COR-L47 (cell line): ENCODE measurements around the gene DAAM2.

Experiments used
- DNase-seq: peaks from one replicate; lab custom pipeline; 2025; lab: John Stamatoyannopoulos, UW

Gene DAAM2

GRCh38 chr6:39931607-39932006 lies 139.4 kb downstream of the DAAM2 start:
- no peak for DNase-seq

GRCh38 chr6:39932386-39932910 lies 140.3 kb downstream of the DAAM2 start:
- no peak for DNase-seq

- DNase-seq, result no peak
These were observed 141.5 kb downstream of the DAAM2 start for GRCh38 chr6:39933669-39934130.

- DNase-seq, result no peak
These were observed 142.1 kb downstream of the DAAM2 start, which contains the start of gene MOCS1 for GRCh38 chr6:39934131-39934757. Gene MOCS1, minus strand, starts transcription at chr6:39934462. Its CDS starts 45 bp downstream, at chr6:39934417.

- DNase-seq, result no peak
These were observed 143.1 kb downstream of the DAAM2 start for GRCh38 chr6:39935241-39935640.

- no peak for DNase-seq
These were observed 144.7 kb downstream of the DAAM2 start for GRCh38 chr6:39936857-39937256.

- DNase-seq, result peak; percentile 60
These were observed 145.6 kb downstream of the DAAM2 start for GRCh38 chr6:39937686-39938333.

GRCh38 chr6:39938773-39939654 lies 146.8 kb downstream of the DAAM2 start:
- DNase-seq, result no peak

- no peak for DNase-seq
These were observed 149.0 kb downstream of the DAAM2 start for GRCh38 chr6:39941138-39941537.

- DNase-seq, result no peak
These were observed 149.6 kb downstream of the DAAM2 start for GRCh38 chr6:39941820-39942219.

GRCh38 chr6:39942903-39943580 lies 150.9 kb downstream of the DAAM2 start:
- no peak for DNase-seq

- no peak for DNase-seq
These were observed 153.4 kb downstream of the DAAM2 start for GRCh38 chr6:39945626-39946025.

- no peak for DNase-seq
These were observed 155.5 kb downstream of the DAAM2 start for GRCh38 chr6:39947611-39948068.

GRCh38 chr6:39948199-39948791 lies 156.1 kb downstream of the DAAM2 start:
- DNase-seq, result no peak

GRCh38 chr6:39950125-39950720 lies 158.0 kb downstream of the DAAM2 start:
- DNase-seq, result no peak

- DNase-seq, result no peak
These were observed 159.0 kb downstream of the DAAM2 start for GRCh38 chr6:39951191-39951590.

- no peak for DNase-seq
These were observed 159.5 kb downstream of the DAAM2 start for GRCh38 chr6:39951716-39952115.

GRCh38 chr6:39952167-39952566 lies 160.0 kb downstream of the DAAM2 start:
- no peak for DNase-seq

GRCh38 chr6:39953076-39953618 lies 161.0 kb downstream of the DAAM2 start:
- no peak for DNase-seq
